SK-N-SH treated with all-trans-retinoic acid at 6 μM for 48 hours (cell line): Measurements from ENCODE around the gene KRTAP23-1.

Source experiments
- ATAC-seq: fragments of 200-7000 bp; cut with Tn5 transposase; 3 replicates; pipeline ENCODE4 v1.9.1; 2020; ENCODE audit warnings: mild to moderate bottlenecking, moderate library complexity
- ARNTL ChIP-seq: fragments of 450-650 bp; formaldehyde crosslinking; IDR thresholded peaks from 2 replicates; pipeline ENCODE4 v1.5.0; 2020; ENCODE audit warnings: low read depth, mild to moderate bottlenecking, moderate library complexity, borderline replicate concordance
- BACH2 ChIP-seq: fragments of 250-450 bp; sonication (Bioruptor Pico); IDR thresholded peaks from 2 replicates; pipeline ENCODE4 v1.9.0; 2021; ENCODE audit warnings: mild to moderate bottlenecking, borderline replicate concordance
- CSDC2 ChIP-seq: fragments of 250-450 bp; sonication (Bioruptor Pico); IDR thresholded peaks from 2 replicates; pipeline ENCODE4 v1.5.0; 2020; ENCODE audit warnings: mild to moderate bottlenecking, moderate library complexity
- CSRNP3 ChIP-seq: fragments of 250-450 bp; sonication (Bioruptor Pico); IDR thresholded peaks from 2 replicates; pipeline ENCODE4 v1.5.1; 2021; ENCODE audit warnings: mild to moderate bottlenecking, moderate library complexity
- ESRRG ChIP-seq: fragments of 250-450 bp; sonication (Bioruptor Pico); IDR thresholded peaks from 2 replicates; pipeline ENCODE4 v1.6.1; 2021; ENCODE audit warnings: mild to moderate bottlenecking
- GLIS3 ChIP-seq: fragments of 250-450 bp; sonication (Bioruptor Pico); IDR thresholded peaks from 2 replicates; pipeline ENCODE4 v1.5.0; 2020; ENCODE audit warnings: mild to moderate bottlenecking, moderate library complexity
- ISL1 ChIP-seq: fragments of 250-450 bp; sonication (Bioruptor Pico); IDR thresholded peaks from 2 replicates; pipeline ENCODE4 v2.1.2; 2022; ENCODE audit warnings: mild to moderate bottlenecking, moderate library complexity
- OSR1 ChIP-seq: fragments of 250-450 bp; sonication (Bioruptor Pico); IDR thresholded peaks from 2 replicates; pipeline ENCODE4 v1.8.0; 2022; ENCODE audit warnings: moderate library complexity, mild to moderate bottlenecking, inconsistent platforms
- PATZ1 ChIP-seq: fragments of 250-450 bp; sonication (Bioruptor Pico); IDR thresholded peaks from 2 replicates; pipeline ENCODE4 v1.8.0; 2020; ENCODE audit warnings: mild to moderate bottlenecking, moderate library complexity, borderline replicate concordance
- PPARA ChIP-seq: fragments of 250-450 bp; sonication (Bioruptor Pico); IDR thresholded peaks from 2 replicates; pipeline ENCODE4 v1.5.0; 2020; ENCODE audit warnings: mild to moderate bottlenecking, borderline replicate concordance
- RARB ChIP-seq: fragments of 250-450 bp; sonication (Bioruptor Pico); IDR thresholded peaks from 2 replicates; pipeline ENCODE4 v1.8.0; 2021; ENCODE audit warnings: mild to moderate bottlenecking, moderate library complexity
- SNAI2 ChIP-seq: fragments of 250-450 bp; sonication (Bioruptor Pico); IDR thresholded peaks from 2 replicates; pipeline ENCODE4 v1.5.0; 2020; ENCODE audit warnings: mild to moderate bottlenecking, moderate library complexity
- TCF4 ChIP-seq: fragments of 250-450 bp; sonication (Bioruptor Pico); IDR thresholded peaks from 2 replicates; pipeline ENCODE4 v1.8.0; 2021; ENCODE audit warnings: mild to moderate bottlenecking, moderate library complexity, borderline replicate concordance
- TOX ChIP-seq: fragments of 250-450 bp; sonication (Bioruptor Pico); IDR thresholded peaks from 2 replicates; pipeline ENCODE4 v1.8.0; 2021; ENCODE audit warnings: mild to moderate bottlenecking, moderate library complexity, borderline replicate concordance
- TSHZ2 ChIP-seq: fragments of 250-450 bp; sonication (Bioruptor Pico); IDR thresholded peaks from 2 replicates; pipeline ENCODE4 v1.5.0; 2020; ENCODE audit warnings: mild to moderate bottlenecking, moderate library complexity
- ZC3H10 ChIP-seq: fragments of 250-450 bp; sonication (Bioruptor Pico); IDR thresholded peaks from 2 replicates; pipeline ENCODE4 v1.5.1; 2021; ENCODE audit warnings: mild to moderate bottlenecking, moderate library complexity
- ZFP3 ChIP-seq: fragments of 250-450 bp; sonication (Bioruptor Pico); IDR thresholded peaks from 2 replicates; pipeline ENCODE4 v1.5.0; 2020; ENCODE audit warnings: mild to moderate bottlenecking, moderate library complexity
- ZFP30 ChIP-seq: fragments of 450-650 bp; formaldehyde crosslinking; IDR thresholded peaks from 2 replicates; pipeline ENCODE4 v1.5.0; 2022; ENCODE audit warnings: mild to moderate bottlenecking, moderate library complexity
- ZNF565 ChIP-seq: fragments of 450-650 bp; formaldehyde crosslinking; conservative IDR thresholded peaks from 2 replicates; pipeline ENCODE4 v1.5.0; 2020; ENCODE audit warnings: low read depth, mild to moderate bottlenecking, moderate library complexity
- ZNF70 ChIP-seq: fragments of 450-650 bp; formaldehyde crosslinking; IDR thresholded peaks from 2 replicates; pipeline ENCODE4 v1.5.0; 2020; ENCODE audit warnings: mild to moderate bottlenecking, moderate library complexity
- ZNF8 ChIP-seq: fragments of 450-650 bp; formaldehyde crosslinking; IDR thresholded peaks from 2 replicates; pipeline ENCODE4 v1.5.0; 2020; ENCODE audit warnings: mild to moderate bottlenecking, moderate library complexity
- TF ChIP-seq, protein P1 (sequence below): fragments of 250-450 bp; sonication (Bioruptor Pico); IDR thresholded peaks from 2 replicates; pipeline ENCODE4 v1.8.0; 2021; ENCODE audit warnings: low read depth, mild to moderate bottlenecking, moderate library complexity, borderline replicate concordance

Gene KRTAP23-1

DNA sequence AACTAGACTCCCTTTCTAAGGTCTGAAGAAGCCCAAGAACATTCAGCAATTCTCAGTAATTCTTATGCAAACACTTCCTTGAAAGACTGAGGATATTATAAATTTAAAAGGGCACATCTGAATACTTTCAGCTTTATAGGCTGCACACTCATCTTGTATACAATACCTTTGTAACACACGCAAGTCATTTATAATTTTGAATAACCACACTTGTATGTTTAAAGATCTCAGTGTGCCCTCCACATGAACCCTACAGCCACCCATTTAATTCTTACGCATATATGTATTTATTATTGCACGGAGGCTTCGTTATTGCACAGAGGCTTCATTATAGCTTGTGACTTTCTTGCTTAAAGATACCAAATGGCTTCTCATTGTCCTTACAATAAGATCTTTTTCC lies 9.7 kb downstream of the KRTAP23-1 start:
- ATAC-seq: no peak
- TF ChIP-seq ESRRG (CRISPR knock-in tag): no peak

- TF ChIP-seq CSDC2 (no peak), BACH2 (no peak), TSHZ2 (CRISPR knock-in tag) (no peak)
- TF ChIP-seq, protein P1, sequence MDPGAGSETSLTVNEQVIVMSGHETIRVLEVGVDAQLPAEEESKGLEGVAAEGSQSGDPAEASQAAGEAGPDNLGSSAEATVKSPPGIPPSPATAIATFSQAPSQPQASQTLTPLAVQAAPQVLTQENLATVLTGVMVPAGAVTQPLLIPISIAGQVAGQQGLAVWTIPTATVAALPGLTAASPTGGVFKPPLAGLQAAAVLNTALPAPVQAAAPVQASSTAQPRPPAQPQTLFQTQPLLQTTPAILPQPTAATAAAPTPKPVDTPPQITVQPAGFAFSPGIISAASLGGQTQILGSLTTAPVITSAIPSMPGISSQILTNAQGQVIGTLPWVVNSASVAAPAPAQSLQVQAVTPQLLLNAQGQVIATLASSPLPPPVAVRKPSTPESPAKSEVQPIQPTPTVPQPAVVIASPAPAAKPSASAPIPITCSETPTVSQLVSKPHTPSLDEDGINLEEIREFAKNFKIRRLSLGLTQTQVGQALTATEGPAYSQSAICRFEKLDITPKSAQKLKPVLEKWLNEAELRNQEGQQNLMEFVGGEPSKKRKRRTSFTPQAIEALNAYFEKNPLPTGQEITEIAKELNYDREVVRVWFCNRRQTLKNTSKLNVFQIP (CRISPR knock-in tag): no peak
- TF ChIP-seq, all 23 proteins: peak for 0
- no peak for ATAC-seq
These were observed 10.6 kb downstream of the KRTAP23-1 start for GRCh38 chr21:30337772-30338171.

DNA sequence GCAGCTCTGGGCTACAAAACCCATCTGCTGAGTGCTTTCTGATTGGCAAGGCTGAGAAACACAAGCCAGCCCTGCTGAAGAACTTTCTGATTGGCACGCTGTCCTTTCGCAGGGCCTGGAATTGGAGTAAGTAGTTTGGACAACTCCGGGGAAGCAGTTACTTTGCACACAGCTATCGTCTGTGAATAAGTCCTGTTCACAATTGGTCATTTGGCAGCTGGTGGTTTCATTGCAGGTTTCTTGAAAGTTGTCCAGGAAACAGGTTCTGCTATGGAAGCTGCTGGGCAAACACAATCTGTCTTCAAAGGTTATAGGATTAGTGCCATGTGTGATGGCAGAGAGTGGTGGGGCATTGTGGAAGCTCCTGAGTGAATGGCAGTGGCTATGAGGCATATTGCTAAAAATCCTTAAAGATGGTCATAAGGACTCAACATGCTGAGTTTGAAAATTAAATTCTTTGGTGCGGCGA lies 11.1 kb downstream of the KRTAP23-1 start, which contains the start of gene KRTAP27-1:
KRTAP27-1 (minus strand) TSS at position 419 of the 469 bp plus-strand sequence; CDS start at position 393, 26 bp downstream.
- no peak for ATAC-seq
- TF ChIP-seq BACH2 (no peak), ISL1 (CRISPR knock-in tag) (no peak), TSHZ2 (CRISPR knock-in tag) (no peak), ZNF70 (CRISPR knock-in tag) (no peak), ZFP30 (CRISPR knock-in tag) (no peak), RARB (CRISPR knock-in tag) (no peak), ZNF565 (no peak), GLIS3 (CRISPR knock-in tag) (no peak), PPARA (CRISPR knock-in tag) (no peak), ARNTL (CRISPR knock-in tag) (no peak), CSDC2 (no peak), ZNF8 (no peak), TOX (CRISPR knock-in tag) (no peak), SNAI2 (CRISPR knock-in tag) (no peak), ZC3H10 (CRISPR knock-in tag) (no peak), ESRRG (CRISPR knock-in tag) (no peak), OSR1 (no peak)
- TF ChIP-seq, protein P1 (CRISPR knock-in tag): no peak
- TF ChIP-seq, all 23 proteins: peak for 0

GRCh38 chr21:30336596-30336995 lies 11.8 kb downstream of the KRTAP23-1 start:
- TF ChIP-seq CSRNP3 (CRISPR knock-in tag) (no peak), RARB (CRISPR knock-in tag) (no peak), GLIS3 (CRISPR knock-in tag) (no peak), TCF4 (CRISPR knock-in tag) (no peak), SNAI2 (CRISPR knock-in tag) (no peak), OSR1 (no peak), ZFP30 (CRISPR knock-in tag) (no peak), ZNF70 (CRISPR knock-in tag) (no peak), ARNTL (CRISPR knock-in tag) (no peak), ZNF565 (no peak), PATZ1 (CRISPR knock-in tag) (no peak), ZFP3 (CRISPR knock-in tag) (no peak)
- TF ChIP-seq, protein P1 (CRISPR knock-in tag): no peak
- ATAC-seq: no peak
